ENCODE results near the gene DPF3.

Gene DPF3

GRCh38 chr14:72800296-72800695 lies 93.6 kb downstream of the DPF3 start:
- Histone ChIP-seq H4K5ac (ENCODE audit: low read length) (no peak overlapping the region), H3K27ac (ENCODE audit: low read depth, low read length) (no peak overlapping the region), H3K23ac (ENCODE audit: low read length) (no peak overlapping the region), H3K4me1 (ENCODE audit: control insufficient read depth, low read depth, low read length) (peaks cover 2% of the 10 kb centered on the region), H3K4ac (ENCODE audit: low read depth, low read length) (no peak overlapping the region), H2BK5ac (ENCODE audit: low read length) (no peak overlapping the region), H3K18ac (ENCODE audit: low read length) (no peak overlapping the region), H3K4me3 (ENCODE audit: low read length) (no peak overlapping the region), H2AK5ac (ENCODE audit: low read length) (no peak overlapping the region), H3K79me1 (ENCODE audit: low read length) (no peaks in the 10 kb centered on the region), H4K8ac (ENCODE audit: low read depth, low read length) (no peak overlapping the region), H3K27me3 (ENCODE audit: insufficient read depth, low read length, poor library complexity) (no peaks in the 10 kb centered on the region), H3K4me2 (ENCODE audit: low read length) (no peak overlapping the region), H3K56ac (ENCODE audit: low read length) (no peak overlapping the region), H2BK15ac (replicated peaks; ENCODE audit: low read depth) (no peak overlapping the region), H2BK120ac (ENCODE audit: low read depth, low read length) (no peak overlapping the region), H3K36me3 (ENCODE audit: control insufficient read depth, insufficient read depth, low read length) (no peaks in the 10 kb centered on the region), H3K79me2 (ENCODE audit: control insufficient read depth, insufficient read depth, low read length) (no peaks in the 10 kb centered on the region), H3K9ac (ENCODE audit: low read length) (no peak overlapping the region)
- DNase-seq = no peak
- WGBS (ENCODE audit: extremely low coverage, insufficient coverage, low lambda C conversion rate) = no CpG with 5 or more reads among the region's 2 CpGs

- Histone ChIP-seq H3K4me2 (ENCODE audit: low read length) (no peak overlapping the region), H3K79me2 (ENCODE audit: control insufficient read depth, insufficient read depth, low read length) (no peaks in the 10 kb centered on the region)
- no CpG with 5 or more reads among the region's 6 CpGs for WGBS (ENCODE audit: extremely low coverage, insufficient coverage, low lambda C conversion rate)
These were observed 97.0 kb downstream of the DPF3 start for GRCh38 chr14:72796935-72797334.

DNA sequence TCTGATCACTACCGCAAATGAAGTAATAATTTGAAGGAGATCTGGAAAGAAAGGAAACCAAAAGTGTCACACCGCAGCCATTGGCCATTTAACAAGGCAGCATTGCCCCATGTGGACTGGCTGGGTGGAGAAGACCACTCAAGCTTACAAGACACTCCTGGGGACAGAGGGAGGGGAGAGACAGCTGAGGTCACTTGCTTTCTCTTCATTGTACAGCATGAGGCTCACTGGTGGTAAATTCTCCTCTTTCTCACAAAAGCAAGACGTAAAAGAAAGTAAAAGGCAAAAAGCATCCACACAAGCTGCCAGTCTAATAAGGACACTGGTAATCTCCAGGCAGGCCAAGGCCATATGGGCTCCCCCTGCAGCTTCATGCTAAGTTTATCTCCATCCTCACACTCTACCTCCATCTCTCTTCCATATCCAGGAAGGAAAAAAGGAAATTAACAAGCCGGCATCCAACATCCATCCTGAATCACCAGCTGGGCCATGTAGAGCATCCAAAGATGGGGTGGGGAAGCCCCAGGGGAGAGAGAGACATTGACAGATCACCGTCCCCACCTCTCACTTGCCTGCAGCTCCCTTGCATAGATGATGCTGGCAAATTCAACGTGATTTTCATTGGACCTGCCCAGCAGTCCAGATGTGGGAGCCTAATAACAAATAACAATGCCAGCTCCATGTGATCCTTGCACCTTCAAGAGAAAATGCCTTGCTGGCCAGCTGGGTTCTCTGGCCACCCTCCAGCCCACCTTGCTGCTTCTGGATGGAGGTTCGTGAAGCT lies 100.6 kb downstream of the DPF3 start:
- H2BK120ac ChIP-seq (ENCODE audit: low read depth, low read length) = no peak overlapping the region
- H3K4me3 ChIP-seq (ENCODE audit: low read length) = no peak overlapping the region
- H3K4me1 ChIP-seq (ENCODE audit: control insufficient read depth, low read depth, low read length) = peaks cover 2% of the 10 kb centered on the region
- no peaks in the 10 kb centered on the region for H3K79me2 ChIP-seq (ENCODE audit: control insufficient read depth, insufficient read depth, low read length)
- no peak overlapping the region for H3K9ac ChIP-seq (ENCODE audit: low read length)
- H3K56ac ChIP-seq (ENCODE audit: low read length) = no peak overlapping the region
- H4K5ac ChIP-seq (ENCODE audit: low read length) = no peak overlapping the region
- H3K23ac ChIP-seq (ENCODE audit: low read length) = no peak overlapping the region
- no peaks in the 10 kb centered on the region for H3K79me1 ChIP-seq (ENCODE audit: low read length)
- no peak overlapping the region for H3K4me2 ChIP-seq (ENCODE audit: low read length)
- no peak overlapping the region for H3K4ac ChIP-seq (ENCODE audit: low read depth, low read length)
- DNase-seq = no peak
- H3K18ac ChIP-seq (ENCODE audit: low read length) = no peak overlapping the region
- WGBS (ENCODE audit: extremely low coverage, insufficient coverage, low lambda C conversion rate) = no CpG with 5 or more reads among the region's 7 CpGs
- H3K27ac ChIP-seq (ENCODE audit: low read depth, low read length) = no peak overlapping the region
- no peak overlapping the region for H2AK5ac ChIP-seq (ENCODE audit: low read length)
- H2BK5ac ChIP-seq (ENCODE audit: low read length) = no peak overlapping the region
- no peaks in the 10 kb centered on the region for H3K27me3 ChIP-seq (ENCODE audit: insufficient read depth, low read length, poor library complexity)
- H4K8ac ChIP-seq (ENCODE audit: low read depth, low read length) = no peak overlapping the region
- no peak overlapping the region for H2BK15ac ChIP-seq (replicated peaks; ENCODE audit: low read depth)
- no peaks in the 10 kb centered on the region for H3K36me3 ChIP-seq (ENCODE audit: control insufficient read depth, insufficient read depth, low read length)

More at GRCh38 chr14:72796935-72797334, 97.0 kb downstream of the DPF3 start:
- Histone ChIP-seq H3K27ac (ENCODE audit: low read depth, low read length) (no peak overlapping the region), H3K4me3 (ENCODE audit: low read length) (no peak overlapping the region), H4K5ac (ENCODE audit: low read length) (no peak overlapping the region), H2AK5ac (ENCODE audit: low read length) (no peak overlapping the region), H3K36me3 (ENCODE audit: control insufficient read depth, insufficient read depth, low read length) (no peaks in the 10 kb centered on the region), H2BK15ac (replicated peaks; ENCODE audit: low read depth) (no peak overlapping the region), H2BK120ac (ENCODE audit: low read depth, low read length) (no peak overlapping the region), H2BK5ac (ENCODE audit: low read length) (no peak overlapping the region), H3K9ac (ENCODE audit: low read length) (no peak overlapping the region), H3K4ac (ENCODE audit: low read depth, low read length) (no peak overlapping the region), H3K18ac (ENCODE audit: low read length) (no peak overlapping the region), H3K27me3 (ENCODE audit: insufficient read depth, low read length, poor library complexity) (no peaks in the 10 kb centered on the region), H3K56ac (ENCODE audit: low read length) (no peak overlapping the region), H3K79me1 (ENCODE audit: low read length) (no peaks in the 10 kb centered on the region), H4K8ac (ENCODE audit: low read depth, low read length) (no peak overlapping the region), H3K4me1 (ENCODE audit: control insufficient read depth, low read depth, low read length) (peaks cover 2% of the 10 kb centered on the region), H3K23ac (ENCODE audit: low read length) (no peak overlapping the region)
- DNase-seq = peak; percentile 43

DNA sequence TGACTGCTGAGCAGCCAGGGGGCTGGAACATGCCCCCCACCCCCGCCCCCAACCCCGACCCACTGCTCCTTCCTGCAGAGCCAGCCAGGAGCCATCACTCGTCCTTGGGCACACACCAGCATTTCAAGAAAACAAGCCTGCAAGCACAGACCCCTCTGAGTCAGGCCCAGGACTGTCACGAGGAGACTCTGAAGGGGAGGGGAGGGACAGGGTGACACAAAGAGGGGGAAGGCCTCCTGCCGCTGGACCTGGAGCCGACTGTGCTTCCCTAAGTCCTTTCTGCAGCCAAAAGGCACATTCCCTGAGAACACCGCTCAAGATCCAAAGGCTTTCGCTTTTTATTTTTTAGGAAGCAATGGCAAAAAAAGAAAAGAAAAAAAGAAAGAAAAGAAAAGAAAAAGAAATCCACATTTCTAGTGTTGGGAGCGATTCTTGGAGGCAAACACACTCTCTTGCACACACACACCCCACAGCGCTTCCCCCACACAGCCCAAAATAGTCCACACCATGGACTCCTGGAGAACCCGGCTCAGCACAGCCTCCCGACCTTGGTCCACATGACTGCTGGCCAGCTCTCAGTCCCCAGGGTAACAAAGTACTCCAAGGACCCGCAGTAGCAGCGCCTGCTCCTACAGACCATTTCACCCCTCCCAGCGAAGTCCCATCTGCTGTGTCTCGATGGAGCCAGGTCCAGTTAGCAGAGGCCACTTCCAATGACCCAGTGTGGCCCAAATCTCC lies 101.7 kb downstream of the DPF3 start:
- Histone ChIP-seq H3K79me2 (ENCODE audit: control insufficient read depth, insufficient read depth, low read length) (no peaks in the 10 kb centered on the region), H3K56ac (ENCODE audit: low read length) (no peak overlapping the region), H3K79me1 (ENCODE audit: low read length) (no peaks in the 10 kb centered on the region), H4K5ac (ENCODE audit: low read length) (no peak overlapping the region), H3K4me3 (ENCODE audit: low read length) (no peak overlapping the region), H2BK120ac (ENCODE audit: low read depth, low read length) (no peak overlapping the region), H3K27ac (ENCODE audit: low read depth, low read length) (no peak overlapping the region), H3K27me3 (ENCODE audit: insufficient read depth, low read length, poor library complexity) (no peaks in the 10 kb centered on the region), H2BK5ac (ENCODE audit: low read length) (no peak overlapping the region), H3K4me2 (ENCODE audit: low read length) (no peak overlapping the region), H3K9ac (ENCODE audit: low read length) (no peak overlapping the region), H3K4me1 (ENCODE audit: control insufficient read depth, low read depth, low read length) (peaks cover 2% of the 10 kb centered on the region), H2BK15ac (replicated peaks; ENCODE audit: low read depth) (no peak overlapping the region), H3K4ac (ENCODE audit: low read depth, low read length) (no peak overlapping the region), H3K36me3 (ENCODE audit: control insufficient read depth, insufficient read depth, low read length) (no peaks in the 10 kb centered on the region), H4K8ac (ENCODE audit: low read depth, low read length) (no peak overlapping the region), H3K18ac (ENCODE audit: low read length) (no peak overlapping the region), H3K23ac (ENCODE audit: low read length) (no peak overlapping the region), H2AK5ac (ENCODE audit: low read length) (no peak overlapping the region)
- DNase-seq = peak; percentile 32
- no CpG with 5 or more reads among the region's 16 CpGs for WGBS (ENCODE audit: extremely low coverage, insufficient coverage, low lambda C conversion rate)

- no peaks in the 10 kb centered on the region for H3K36me3 ChIP-seq (ENCODE audit: control insufficient read depth, insufficient read depth, low read length)
- H3K4me3 ChIP-seq (ENCODE audit: low read length) = no peak overlapping the region
- H4K5ac ChIP-seq (ENCODE audit: low read length) = no peak overlapping the region
- H3K23ac ChIP-seq (ENCODE audit: low read length) = no peak overlapping the region
- no peak overlapping the region for H3K56ac ChIP-seq (ENCODE audit: low read length)
- no peaks in the 10 kb centered on the region for H3K79me2 ChIP-seq (ENCODE audit: control insufficient read depth, insufficient read depth, low read length)
- no peaks in the 10 kb centered on the region for H3K27me3 ChIP-seq (ENCODE audit: insufficient read depth, low read length, poor library complexity)
- no peak overlapping the region for H3K27ac ChIP-seq (ENCODE audit: low read depth, low read length)
- H2BK5ac ChIP-seq (ENCODE audit: low read length) = no peak overlapping the region
- no peak overlapping the region for H3K4me2 ChIP-seq (ENCODE audit: low read length)
- H3K9ac ChIP-seq (ENCODE audit: low read length) = no peak overlapping the region
- no peak overlapping the region for H3K18ac ChIP-seq (ENCODE audit: low read length)
- no peak for DNase-seq
- WGBS (ENCODE audit: extremely low coverage, insufficient coverage, low lambda C conversion rate) = no CpG with 5 or more reads among the region's 10 CpGs
- H3K79me1 ChIP-seq (ENCODE audit: low read length) = no peaks in the 10 kb centered on the region
- H2AK5ac ChIP-seq (ENCODE audit: low read length) = no peak overlapping the region
- no peak overlapping the region for H2BK15ac ChIP-seq (replicated peaks; ENCODE audit: low read depth)
- no peak overlapping the region for H3K4ac ChIP-seq (ENCODE audit: low read depth, low read length)
- H4K8ac ChIP-seq (ENCODE audit: low read depth, low read length) = no peak overlapping the region
- no peak overlapping the region for H2BK120ac ChIP-seq (ENCODE audit: low read depth, low read length)
- no peaks in the 10 kb centered on the region for H3K4me1 ChIP-seq (ENCODE audit: control insufficient read depth, low read depth, low read length)
These were observed 102.9 kb downstream of the DPF3 start for GRCh38 chr14:72790887-72791566.
